Caco-2 (cell line): ENCODE measurements around the gene REP15. TPM values are rescaled to one million over a fixed set of nuclear protein-coding genes. Genes with fewer than 3 reads are reported as not detected.
"Not testable (repeated sequence)": the region's sequence is repeated elsewhere in the genome, so short reads cannot be mapped to it uniquely, and the experiment has no call there.

Experiments used
- BruUV-seq: library from RNA; stranded (reverse); fragments of 400-500 nt; replicated peaks from 2 replicates; lab custom pipeline; 2021; lab: Mats Ljungman, UMichigan
- CTCF ChIA-PET: fragments of 300-600 bp; sonication (Branson Sonifier 250); formaldehyde crosslinking; loops from one replicate; lab custom pipeline; 2022; ENCODE audit warnings: antibody characterized with exemption; lab: Charles Lee
- POLR2A ChIA-PET: fragments of 300-600 bp; sonication (Branson Sonifier 250); formaldehyde crosslinking; loops from one replicate; lab custom pipeline; 2022; ENCODE audit warnings: antibody characterized with exemption; lab: Charles Lee
- DNase-seq, 2 experiments: peaks; one replicate each; pipeline versions ENCODE4 v3.0.0 to v3.0.0-alpha.2; 2020 to 2022
- H3K27me3 ChIP-seq: replicated peaks from 2 replicates; pipeline ENCODE4 v1.6.0; 2011; ENCODE audit warnings: low read length; ENCODE audit not compliant: control insufficient read depth, insufficient read depth
- H3K36me3 ChIP-seq: 2 replicates; pipeline ENCODE4 v1.5.1; 2011; ENCODE audit warnings: low read length; ENCODE audit not compliant: control insufficient read depth, insufficient read depth
- H3K4me1 ChIP-seq: fragments of 250-450 bp; sonication (Bioruptor Pico); 2 replicates; pipeline ENCODE4 v1.5.1; 2020; ENCODE audit warnings: mild to moderate bottlenecking
- H3K4me3 ChIP-seq: 2 replicates; pipeline ENCODE4 v1.5.1; 2011; ENCODE audit warnings: low read depth, mild to moderate bottlenecking, control low read depth, low read length
- H3K9me3 ChIP-seq: fragments of 250-450 bp; sonication (Bioruptor Pico); 2 replicates; pipeline ENCODE4 v1.5.1; 2020; ENCODE audit warnings: mild to moderate bottlenecking, moderate library complexity
- H3K27ac Mint-ChIP-seq: one replicate; pipeline ENCODE4 v1.8.0; 2022; ENCODE audit warnings: mixed read lengths; ENCODE audit not compliant: unreplicated experiment
- H3K27me3 Mint-ChIP-seq: one replicate; pipeline ENCODE4 v1.8.0; 2022; ENCODE audit warnings: mixed read lengths; ENCODE audit not compliant: insufficient read depth, unreplicated experiment
- H3K36me3 Mint-ChIP-seq: one replicate; pipeline ENCODE4 v1.8.0; 2022; ENCODE audit warnings: mild to moderate bottlenecking, mixed read lengths; ENCODE audit not compliant: insufficient read depth, unreplicated experiment
- H3K4me1 Mint-ChIP-seq: one replicate; pipeline ENCODE4 v1.8.0; 2022; ENCODE audit warnings: low read depth, mixed read lengths; ENCODE audit not compliant: unreplicated experiment
- H3K4me3 Mint-ChIP-seq: one replicate; pipeline ENCODE4 v1.8.0; 2022; ENCODE audit warnings: mild to moderate bottlenecking, moderate library complexity, mixed read lengths; ENCODE audit not compliant: unreplicated experiment
- H3K9me3 Mint-ChIP-seq: one replicate; pipeline ENCODE4 v1.8.0; 2022; ENCODE audit warnings: mixed read lengths; ENCODE audit not compliant: unreplicated experiment
- CTCF ChIP-seq, 2 experiments: fragments of 200-600 bp in 1 of 2; IDR thresholded peaks; 1 replicate in 1 of 2; 2 replicates in 1 of 2; pipeline versions ENCODE4 v1.5.1 to v1.8.0; 2011 to 2022; ENCODE audit warnings: antibody characterized with exemption in 1 of 2, control low read depth in 1 of 2, inconsistent platforms in 1 of 2, low read depth in 1 of 2, low read length in 1 of 2, mild to moderate bottlenecking in 1 of 2, moderate library complexity in 1 of 2; ENCODE audit not compliant: insufficient read depth in 1 of 2, severe bottlenecking in 1 of 2, unreplicated experiment in 1 of 2
- intact Hi-C: fragments of 100-400 bp; cut with micrococcal nuclease; formaldehyde crosslinking; loops from one replicate; pipeline ENCODE4 v1.10.0; 2022; ENCODE audit not compliant: unreplicated experiment
- total RNA-seq: library from RNA; stranded (reverse); gene quantifications from 2 replicates; pipeline ENCODE4 v1.2.3, GENCODE V29; 2022

REP15 gene
- total RNA-seq, 1 experiment from 2014 or later: 2.3 TPM

GRCh38 chr12:27743601-27744000 is 47.4 kb downstream of the REP15 start:
- ChIA-PET POLR2A (no interaction called here), CTCF (no interaction called here)
- Mint-ChIP-seq H3K4me3 (no peak overlapping the region), H3K27me3 (no peaks in the 10 kb centered on the region), H3K9me3 (no peaks in the 10 kb centered on the region), H3K4me1 (no peaks in the 10 kb centered on the region), H3K27ac (no peak overlapping the region), H3K36me3 (peaks cover 36% of the 10 kb centered on the region)
- peaks cover 4% of the 10 kb centered on the region for H3K36me3 ChIP-seq
- H3K4me1 ChIP-seq: no peaks in the 10 kb centered on the region
- no TSS peak for BruUV-seq
- no peaks in the 10 kb centered on the region for H3K9me3 ChIP-seq
- no peaks in the 10 kb centered on the region for H3K27me3 ChIP-seq
- DNase-seq: no peak
- H3K4me3 ChIP-seq: no peak overlapping the region
- no peak for TF ChIP-seq CTCF (IDR thresholded peaks at IDR 0.05; ENCODE audit: insufficient read depth in 1 of 2, low read depth in 1 of 2, low read length in 1 of 2, severe bottlenecking in 1 of 2, unreplicated experiment in 1 of 2)
- intact Hi-C loops: no loop called here

GRCh38 chr12:27745734-27746133 is 49.5 kb downstream of the REP15 start:
- H3K27me3 ChIP-seq, H3K4me3 ChIP-seq, H3K4me1 ChIP-seq, H3K36me3 ChIP-seq, DNase-seq, intact Hi-C loops, H3K9me3 Mint-ChIP-seq, H3K27ac Mint-ChIP-seq, H3K4me1 Mint-ChIP-seq, H3K9me3 ChIP-seq, H3K27me3 Mint-ChIP-seq, H3K4me3 Mint-ChIP-seq, BruUV-seq, CTCF ChIA-PET: not testable (repeated sequence)
- H3K36me3 Mint-ChIP-seq: peaks cover 24% of the 10 kb centered on the region
- POLR2A ChIA-PET: interaction anchor here (0.6 kb wide), 1 partner anchor 33 kb away, joined by 4 read pairs; no protein-coding TSS in a partner anchor

Other genes starting within 250 kb of the REP15 start
- 0.93 and 1.2 TPM in 2 replicates for gene SMCO2, start 249.7 kb upstream of the REP15 start, total RNA-seq
- 109 and 134 TPM in 2 replicates for gene PPFIBP1, start 172.2 kb upstream of the REP15 start, total RNA-seq
- gene MRPS35, start 14.4 kb downstream of the REP15 start, total RNA-seq: 135 TPM in 2 replicates
- gene KLHL42, start 83.8 kb downstream of the REP15 start, total RNA-seq: 36.5 and 38.1 TPM in 2 replicates
- not detected in 2 replicates for gene MANSC4, start 83.8 kb downstream of the REP15 start, total RNA-seq